A549 treated with CpdA at 1 μM for 4 hours (cell line): ENCODE measurements around the gene ACTN1. TPM values are rescaled to one million over a fixed set of nuclear protein-coding genes. Genes with fewer than 3 reads are reported as not detected.

ENCODE experiments used
- total RNA-seq: library from RNA; stranded (reverse); fragments of 200-300 nt; extraction: Qiagen RNA extraction; gene quantifications from 5 replicates; pipeline ENCODE4 v1.2.3, GENCODE V29; 2022; ENCODE audit warnings: low read depth

ACTN1 gene
- total RNA-seq: 179 to 209 TPM (median 194 TPM) in 5 replicates

DNA sequence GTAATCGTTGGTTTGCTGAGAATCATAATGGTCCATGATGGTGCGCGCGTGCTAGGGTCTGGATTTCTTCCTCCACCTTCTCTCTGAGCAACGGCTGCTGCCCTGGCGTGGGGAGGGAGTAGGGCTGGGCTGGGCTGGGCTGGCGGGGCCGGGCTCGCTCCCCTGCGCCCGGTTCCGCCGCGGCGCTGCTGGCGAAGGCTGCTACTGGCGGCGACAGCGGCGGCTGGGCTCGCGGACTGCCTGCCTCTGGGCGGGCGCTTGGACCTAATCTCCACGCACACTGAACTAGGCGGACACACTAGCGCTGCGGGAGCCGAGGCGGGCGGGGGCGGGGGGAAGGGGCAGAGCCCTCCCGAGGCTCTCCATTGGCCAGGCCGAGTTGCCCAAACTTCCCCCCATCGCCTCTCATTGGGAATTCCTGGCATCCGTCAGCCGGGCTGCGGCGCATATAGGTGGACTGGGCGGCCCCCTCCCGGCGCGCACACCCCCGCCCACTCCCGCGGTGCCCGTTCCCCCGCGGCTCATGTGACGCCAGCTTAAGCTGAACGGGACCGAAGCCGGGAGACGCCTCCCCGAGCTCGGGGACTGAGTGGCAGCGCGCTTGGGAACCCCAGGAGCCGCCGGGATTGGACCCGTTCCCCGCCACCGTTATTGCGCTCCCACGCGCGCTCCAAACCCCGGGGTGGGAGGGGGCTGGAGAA, at the start of gene ACTN1:
Gene ACTN1, minus strand, starts transcription at position 282 of the 701 bp plus-strand sequence. Its CDS starts 246 bp downstream, at position 36.

Other genes starting within 250 kb of the ACTN1 start
- 143 to 232 TPM (median 201 TPM) in 5 replicates for gene ZFP36L1, start 186.2 kb downstream of the ACTN1 start, total RNA-seq
- 14.7 to 19.1 TPM (median 18.2 TPM) in 5 replicates for gene DCAF5, start 173.8 kb upstream of the ACTN1 start, total RNA-seq
- gene EXD2, start 212.2 kb upstream of the ACTN1 start, total RNA-seq: 10.9 to 13.1 TPM (median 12.6 TPM) in 5 replicates